Adipose tissue (tissue), 3 donors: ENCODE results near the gene CKAP5. TPM values are rescaled to one million over a fixed set of nuclear protein-coding genes. Genes with fewer than 3 reads are reported as not detected.

Experiments used
- H3K27ac ChIP-seq: one replicate; pipeline ENCODE4 v1.5.1; 2013; ENCODE audit warnings: low read depth, low read length
- WGBS, 3 donors: extraction: QIAGEN DNeasy Blood & Tissue Kit; methylation state at CpG; one replicate each; pipeline ENCODE4 v1.1.7; 2013; 5-methylcytosine and 5-hydroxymethylcytosine counted together
- polyA plus RNA-seq, 3 donors: library from polyadenylated mRNA; stranded (reverse); fragments of 200-250 nt; gene quantifications; one replicate each; pipeline ENCODE4 v1.2.3, GENCODE V29; 2013
- donor health status: healthy with polysubstance abuse.
- donor health status: Bipolar disorder and iron deficiency.
- donor health status: healthy.

The CKAP5 gene
- polyA plus RNA-seq, 3 donors: 7.2 to 12.9 (median 12.8) TPM

- H3K27ac ChIP-seq: no peak overlapping the region
- 66 to 78% (median 72%) methylated on average over 6 of the region's 6 CpGs for WGBS, 3 donors
Measured at GRCh38 chr11:46738887-46739286, 107.2 kb downstream of the CKAP5 start.

DNA sequence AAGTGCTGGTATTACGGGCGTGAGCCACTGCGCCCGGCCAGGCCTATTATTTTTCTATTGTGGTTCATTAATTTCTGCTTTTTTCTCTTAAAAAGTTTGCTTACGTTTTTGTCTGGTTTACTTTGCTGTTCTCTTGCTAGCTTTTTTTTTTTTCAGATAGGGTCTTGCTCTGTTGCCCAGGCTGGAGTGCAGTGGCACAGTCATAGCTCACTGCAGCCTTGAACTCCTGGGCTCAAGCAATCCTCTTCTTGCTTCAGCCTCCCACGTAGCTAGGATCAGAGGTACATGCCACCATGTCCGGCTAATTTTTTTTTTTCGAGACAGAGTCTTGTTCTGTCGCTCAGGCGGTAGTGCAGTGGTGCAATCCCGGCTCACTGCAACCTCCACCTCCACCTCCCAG, 108.4 kb downstream of the CKAP5 start:
- 92 to 95% (median 94%) methylated on average over 11 of the region's 11 CpGs for WGBS, 3 donors
- no peak overlapping the region for H3K27ac ChIP-seq

GRCh38 chr11:46736615-46737014, 109.5 kb downstream of the CKAP5 start:
- no peak overlapping the region for H3K27ac ChIP-seq
- 43 to 82% (median 67%) methylated on average over 5 of the region's 5 CpGs for WGBS, 3 donors

DNA sequence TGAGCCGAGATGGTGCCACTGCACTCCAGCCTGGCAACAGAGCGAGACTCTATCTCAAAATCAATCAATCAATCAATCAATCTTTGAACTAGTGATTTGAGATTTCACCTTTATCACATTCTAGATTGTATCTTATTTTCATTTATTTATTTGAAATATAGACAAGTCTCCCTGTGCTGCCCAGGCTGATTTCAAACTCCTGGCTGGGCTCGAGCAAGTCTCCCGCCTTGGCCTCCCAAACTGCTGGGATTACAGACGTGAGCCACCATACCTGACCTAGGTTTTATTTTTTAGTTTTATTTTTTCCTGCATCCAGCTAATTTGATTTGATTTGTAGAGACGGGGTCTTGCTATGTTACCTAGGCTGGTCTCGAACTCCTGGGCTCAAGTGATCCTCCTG, 109.9 kb downstream of the CKAP5 start:
- 93 to 94% (median 94%) methylated on average over 7 of the region's 7 CpGs for WGBS, 3 donors
- no peak overlapping the region for H3K27ac ChIP-seq

GRCh38 chr11:46733234-46733633, 112.8 kb downstream of the CKAP5 start:
- 77 to 90% (median 79%) methylated on average over 1 of the region's 1 CpG for WGBS, 3 donors
- no peak overlapping the region for H3K27ac ChIP-seq

DNA sequence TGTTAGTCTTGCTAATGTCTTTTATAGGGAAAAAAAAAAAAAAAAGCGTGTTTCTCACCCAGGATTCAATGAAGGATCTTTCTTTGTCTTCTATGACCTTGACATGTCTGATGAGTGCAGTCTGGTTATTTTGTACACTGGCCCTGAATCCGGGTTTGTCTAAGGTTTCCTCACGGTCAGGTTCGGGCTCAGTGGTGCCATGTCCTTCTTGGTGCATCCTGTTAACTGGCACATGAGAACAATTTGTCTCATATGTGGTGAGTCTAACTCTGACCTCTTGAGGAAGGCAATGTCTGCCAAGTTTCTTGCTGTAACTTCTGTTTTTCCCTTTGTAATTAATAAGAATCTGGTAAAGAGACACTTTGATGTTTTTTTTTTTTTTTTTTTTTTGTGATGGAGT, 114.5 kb downstream of the CKAP5 start:
- H3K27ac ChIP-seq: no peak overlapping the region
- WGBS, 3 donors: 79 to 90% (median 88%) methylated on average over 4 of the region's 4 CpGs

DNA sequence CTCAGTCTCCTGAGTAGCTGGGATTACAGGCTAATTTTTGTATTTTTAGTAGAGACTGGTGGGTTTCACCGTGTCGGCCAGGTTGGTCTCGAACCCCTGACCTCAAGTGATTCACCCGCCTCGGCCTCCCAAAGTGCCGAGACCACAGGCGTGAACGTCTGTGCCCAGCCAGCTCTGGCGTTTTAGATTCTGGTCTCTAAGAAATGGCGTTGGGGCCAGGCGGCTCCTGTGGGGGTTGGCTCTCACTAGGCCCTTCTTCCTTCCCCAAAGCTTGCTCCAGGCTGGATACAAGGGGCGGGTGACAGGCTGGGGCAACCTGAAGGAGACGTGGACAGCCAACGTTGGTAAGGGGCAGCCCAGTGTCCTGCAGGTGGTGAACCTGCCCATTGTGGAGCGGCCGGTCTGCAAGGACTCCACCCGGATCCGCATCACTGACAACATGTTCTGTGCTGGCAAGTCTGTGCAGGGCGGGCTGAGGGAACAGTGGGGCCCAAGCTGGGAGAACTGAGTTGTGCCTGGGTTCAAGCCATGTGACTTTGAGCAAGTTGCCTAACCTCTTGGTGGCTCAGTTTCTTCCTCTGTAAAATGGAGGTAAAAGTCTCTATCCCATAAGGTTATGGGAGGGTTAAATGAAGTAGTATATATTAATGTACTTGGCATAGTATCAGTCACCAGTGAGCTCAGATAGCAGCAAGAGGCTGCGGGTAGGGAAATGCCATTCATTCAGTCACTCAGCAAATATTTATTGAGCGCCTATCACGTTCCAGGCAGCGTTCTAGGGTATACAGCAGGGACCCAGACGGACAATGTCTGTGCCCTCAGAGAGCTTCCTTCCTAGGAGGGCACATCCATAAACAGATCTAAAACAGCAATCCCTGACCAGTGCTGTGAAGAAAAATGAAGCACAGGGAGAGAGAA, 116.7 kb downstream of the CKAP5 start:
- 81 to 86% (median 82%) methylated on average over 24 of the region's 24 CpGs for WGBS, 3 donors

DNA sequence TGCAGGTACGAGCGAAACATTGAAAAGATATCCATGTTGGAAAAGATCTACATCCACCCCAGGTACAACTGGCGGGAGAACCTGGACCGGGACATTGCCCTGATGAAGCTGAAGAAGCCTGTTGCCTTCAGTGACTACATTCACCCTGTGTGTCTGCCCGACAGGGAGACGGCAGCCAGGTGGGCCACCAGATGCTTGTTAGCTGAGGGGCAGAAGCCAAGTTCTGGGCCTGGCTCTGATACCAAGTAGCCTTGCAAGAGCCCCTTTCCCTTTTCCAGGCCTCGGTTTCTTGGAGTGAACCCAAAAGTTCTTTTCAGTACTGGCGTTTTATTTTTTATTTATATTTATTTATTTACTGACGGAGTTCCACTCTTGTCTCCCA, 117.4 kb downstream of the CKAP5 start:
- WGBS, 3 donors: 82 to 86% (median 84%) methylated on average over 9 of the region's 9 CpGs
- H3K27ac ChIP-seq: no peak overlapping the region

More for the DNA sequence above, 116.7 kb downstream of the CKAP5 start:
- H3K27ac ChIP-seq: no peak overlapping the region

- 84 to 91% (median 86%) methylated on average over 17 of the region's 17 CpGs for WGBS, 3 donors
- no peak overlapping the region for H3K27ac ChIP-seq
Measured at GRCh38 chr11:46727952-46728658, 118.0 kb downstream of the CKAP5 start.

GRCh38 chr11:46726206-46726862, 119.7 kb downstream of the CKAP5 start:
- WGBS, 3 donors: 93% methylated on average over 26 of the region's 26 CpGs

DNA sequence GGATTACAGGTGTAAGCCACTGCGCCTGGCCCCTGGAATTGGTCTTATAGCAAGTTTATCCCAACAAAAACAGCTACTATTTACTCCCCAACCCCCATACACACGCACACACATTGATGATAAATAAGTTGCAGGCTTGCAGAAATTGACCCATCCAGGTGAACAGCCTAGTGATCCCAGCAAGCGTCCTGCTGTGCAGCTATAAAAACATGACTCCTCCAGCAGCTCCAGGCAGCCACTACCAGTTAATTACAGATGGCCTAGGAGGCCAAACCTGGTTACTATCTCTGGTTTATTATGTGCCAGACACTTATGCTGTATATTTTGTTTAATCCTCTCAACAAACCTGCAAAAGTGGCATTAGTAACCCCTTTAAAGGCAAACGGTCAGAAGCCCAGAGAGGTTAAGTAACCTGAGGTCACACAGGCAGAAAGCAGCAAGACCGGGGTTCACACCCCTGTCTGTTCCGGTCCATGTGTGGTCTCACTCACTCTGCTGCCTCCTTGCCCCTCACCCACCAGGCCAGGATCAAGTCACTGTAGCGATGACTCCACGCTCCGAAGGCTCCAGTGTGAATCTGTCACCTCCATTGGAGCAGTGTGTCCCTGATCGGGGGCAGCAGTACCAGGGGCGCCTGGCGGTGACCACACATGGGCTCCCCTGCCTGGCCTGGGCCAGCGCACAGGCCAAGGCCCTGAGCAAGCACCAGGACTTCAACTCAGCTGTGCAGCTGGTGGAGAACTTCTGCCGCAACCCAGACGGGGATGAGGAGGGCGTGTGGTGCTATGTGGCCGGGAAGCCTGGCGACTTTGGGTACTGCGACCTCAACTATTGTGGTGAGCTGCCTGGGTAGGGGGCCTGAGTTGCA, 120.5 kb downstream of the CKAP5 start:
- H3K27ac ChIP-seq: no peak overlapping the region
- 85 to 92% (median 89%) methylated on average over 19 of the region's 19 CpGs for WGBS, 3 donors

More at GRCh38 chr11:46726206-46726862, 119.7 kb downstream of the CKAP5 start:
- H3K27ac ChIP-seq: no peak overlapping the region

DNA sequence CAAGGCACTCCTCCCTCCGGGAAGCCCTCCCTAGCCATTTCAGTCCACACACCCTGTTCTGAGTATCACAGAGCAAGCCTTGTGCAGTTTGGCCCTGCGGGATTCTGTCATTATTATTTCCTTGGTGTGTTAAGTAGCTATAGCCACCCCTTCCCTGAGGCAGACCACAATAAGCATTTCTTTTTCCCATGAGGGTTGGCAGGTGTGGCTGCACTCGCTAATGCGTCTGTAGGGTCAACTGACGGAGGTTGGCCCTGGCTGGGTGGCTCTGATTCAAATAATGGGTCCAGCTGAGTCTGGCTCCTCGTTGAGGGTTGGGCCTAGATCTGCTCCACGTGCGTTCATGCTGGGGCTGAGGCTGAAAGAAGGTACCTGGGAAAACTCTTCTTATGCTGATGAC, 122.0 kb downstream of the CKAP5 start:
- no peak overlapping the region for H3K27ac ChIP-seq
- 63 to 72% (median 66%) methylated on average over 8 of the region's 8 CpGs for WGBS, 3 donors

- 70 to 83% (median 73%) methylated on average over 8 of the region's 8 CpGs for WGBS, 3 donors
- H3K27ac ChIP-seq: no peak overlapping the region
Measured at GRCh38 chr11:46723359-46723680, 122.8 kb downstream of the CKAP5 start.

- WGBS, 3 donors: 89 to 92% (median 90%) methylated on average over 11 of the region's 11 CpGs
- H3K27ac ChIP-seq: no peak overlapping the region
Measured at GRCh38 chr11:46722566-46723358, 123.3 kb downstream of the CKAP5 start.

- no peak overlapping the region for H3K27ac ChIP-seq
- WGBS, 3 donors: 78 to 84% (median 82%) methylated on average over 6 of the region's 6 CpGs
Measured at GRCh38 chr11:46721286-46721685, 124.8 kb downstream of the CKAP5 start.

DNA sequence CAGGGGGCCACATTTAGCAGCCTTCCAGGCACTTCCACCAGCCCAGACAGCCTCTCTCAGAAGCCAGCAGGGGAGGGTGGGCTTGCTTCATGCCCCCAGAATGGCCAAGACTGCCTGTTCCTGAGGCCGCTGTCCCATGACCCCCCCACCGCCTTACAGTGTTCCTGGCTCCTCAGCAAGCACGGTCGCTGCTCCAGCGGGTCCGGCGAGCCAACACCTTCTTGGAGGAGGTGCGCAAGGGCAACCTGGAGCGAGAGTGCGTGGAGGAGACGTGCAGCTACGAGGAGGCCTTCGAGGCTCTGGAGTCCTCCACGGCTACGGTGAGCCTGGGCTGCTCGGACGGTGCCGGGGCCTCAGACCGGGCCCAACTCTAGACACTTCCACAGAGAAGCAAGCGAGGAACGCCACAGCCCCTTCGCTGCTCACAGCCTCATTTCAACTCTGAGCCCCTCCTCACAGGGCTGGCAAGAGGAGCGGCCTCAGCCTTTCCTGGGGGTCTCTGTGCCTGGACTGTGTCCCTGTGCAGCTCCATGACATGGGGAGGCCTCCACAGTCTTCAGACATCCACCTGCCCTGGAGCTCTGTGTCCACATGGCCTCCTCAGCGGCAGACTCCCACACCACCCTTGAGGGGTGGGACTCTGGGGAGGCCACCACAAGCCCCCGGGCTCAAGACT, 126.4 kb downstream of the CKAP5 start:
- H3K27ac ChIP-seq: no peak overlapping the region
- whole genome bisulfite sequencing, 3 donors: 90 to 95% (median 91%) methylated on average over 25 of the region's 25 CpGs

- 71 to 76% (median 74%) methylated on average over 7 of the region's 7 CpGs for WGBS, 3 donors
- no peak within 1 kb of the TSS for H3K27ac ChIP-seq
Measured at GRCh38 chr11:46719048-46719542, 127.0 kb downstream of the CKAP5 start, which contains the start of gene F2. TSS of gene F2 (plus strand) at chr11:46719213. CDS start at chr11:46719236, 23 bp downstream.
